Stomach (tissue), 9 donors: ENCODE data around the gene RINL. TPM values are rescaled to one million over a fixed set of nuclear protein-coding genes. Genes with fewer than 3 reads are reported as not detected.
"Not testable (repeated sequence)": the region's sequence is repeated elsewhere in the genome, so short reads cannot be mapped to it uniquely, and the experiment has no call there.

Experiments
- DNase-seq, 2 donors: peaks; one replicate each; pipeline versions ENCODE4 v3.0.0 to v3.0.0-alpha.2; 2013 to 2019
- H3K27ac ChIP-seq, 5 donors: fragments of 200-600 bp in 4 of 5; sonication (generic) in 4 of 5; one replicate each; pipeline ENCODE4 v1.5.1; 2013 to 2019; ENCODE audit warnings: mild to moderate bottlenecking in 1 of 5, moderate library complexity in 1 of 5
- H3K27me3 ChIP-seq, 3 donors: fragments of 200-600 bp; sonication (generic); one replicate each; pipeline ENCODE4 v1.5.1; 2017 to 2019; ENCODE audit warnings: mixed run types in 1 of 3
- H3K36me3 ChIP-seq, 4 donors: fragments of 200-600 bp; sonication (generic); 1 replicate in 3 of 4; 2 replicates in 1 of 4; pipeline ENCODE4 v1.5.1; 2016 to 2019
- H3K4me1 ChIP-seq, 4 donors: fragments of 200-600 bp; sonication (generic); one replicate each; pipeline ENCODE4 v1.5.1; 2016 to 2019
- H3K4me3 ChIP-seq, 4 donors: fragments of 200-600 bp; sonication (generic) in 3 of 4; one replicate each; pipeline ENCODE4 v1.5.1; 2016 to 2019; ENCODE audit warnings: mild to moderate bottlenecking in 1 of 4
- H3K9me3 ChIP-seq, 4 donors: fragments of 200-600 bp; sonication (generic); one replicate each; pipeline ENCODE4 v1.5.1; 2016 to 2019
- EP300 ChIP-seq: sonication (generic); formaldehyde crosslinking; IDR thresholded peaks from one replicate; pipeline ENCODE4 v1.6.1; 2017; ENCODE audit warnings: antibody characterized with exemption
- POLR2A ChIP-seq, 4 donors: fragments of 450-650 bp; IDR thresholded peaks; one replicate each; pipeline ENCODE4 v1.6.1; 2016; ENCODE audit warnings: antibody characterized with exemption in 4 of 4, control low read depth in 2 of 4, mild to moderate bottlenecking in 1 of 4, moderate library complexity in 1 of 4
- POLR2AphosphoS5 ChIP-seq, 3 donors: sonication (generic); formaldehyde crosslinking; IDR thresholded peaks; one replicate each; pipeline ENCODE4 v1.6.1; 2016; ENCODE audit warnings: antibody characterized with exemption in 3 of 3
- WGBS, 5 donors: extraction: QIAGEN DNeasy Blood & Tissue Kit in 3 of 5; methylation state at CpG; one replicate each; pipeline versions ENCODE4 v1.1.5 to v1.1.7; 2013 to 2018; 5-methylcytosine and 5-hydroxymethylcytosine counted together
- intact Hi-C: fragments of 100-400 bp; cut with DNase I; formaldehyde crosslinking; loops from one replicate; pipeline ENCODE4 v1.15.1; 2023; ENCODE audit warnings: low total_unique reads
- polyA plus RNA-seq, 3 donors: library from polyadenylated mRNA; stranded (reverse); fragments of 200-250 nt; gene quantifications; one replicate each; pipeline ENCODE4 v1.2.3, GENCODE V29; 2013
- total RNA-seq, 5 donors: library from RNA; depleted of rRNA; stranded (reverse); fragments of >200 nt; gene quantifications; one replicate each; pipeline versions ENCODE4 v1.1.0 to v1.2.3, GENCODE V29; 2014 to 2016
- TF ChIP-seq, protein P1 (sequence below), 7 experiments: fragments of 450-650 bp in 4 of 7; fragments of 200-600 bp in 3 of 7; sonication (generic) in 3 of 7; IDR thresholded peaks; one replicate each; pipeline ENCODE4 v1.5.1; 2016 to 2019; ENCODE audit warnings: antibody characterized with exemption in 7 of 7, control low read depth in 2 of 7, mild to moderate bottlenecking in 1 of 7
- donor health status: healthy with polysubstance abuse.
- donor health status: Bipolar disorder and iron deficiency.
- donor health status: healthy.

The RINL gene
- total and polyA plus RNA-seq, 8 donors: 1.8 to 10.0 (median 6.9) TPM; not detected in 1

DNA sequence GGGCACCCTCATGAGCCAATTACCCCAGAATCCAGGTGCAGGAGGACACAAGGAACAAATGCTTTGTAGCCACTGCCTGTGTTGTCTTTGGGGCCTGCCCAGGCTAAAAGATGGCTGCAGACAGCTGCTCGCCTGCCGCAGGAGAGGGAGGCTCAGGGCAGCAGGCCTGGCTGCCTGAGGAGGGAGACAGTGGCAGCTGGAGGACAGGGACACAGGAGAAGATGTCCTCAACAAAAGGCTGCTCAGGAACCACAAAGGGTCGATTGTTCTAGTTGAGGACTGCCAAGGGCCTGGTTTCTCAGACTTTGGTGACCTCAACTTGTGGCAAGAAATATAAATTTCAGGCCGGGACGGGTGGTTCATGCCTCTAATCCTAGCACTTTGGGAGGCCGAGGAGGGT, 13.7 kb upstream of the RINL start:
- Histone ChIP-seq H3K9me3 (no peaks in the 10 kb centered on the region), H3K4me1 (peaks cover 0 to 21% (median 3%) of the 10 kb centered on the region in 4 donors), H3K27me3 (no peaks in the 10 kb centered on the region), H3K36me3 (peaks cover 26 to 76% (median 67%) of the 10 kb centered on the region in 4 donors), H3K4me3 (no peak overlapping the region), H3K27ac (no peak overlapping the region)
- TF ChIP-seq POLR2AphosphoS5 (IDR thresholded peaks at IDR 0.05) (no peak), POLR2A (IDR thresholded peaks at IDR 0.05) (no peak), EP300 (no peak)
- TF ChIP-seq, protein P1, sequence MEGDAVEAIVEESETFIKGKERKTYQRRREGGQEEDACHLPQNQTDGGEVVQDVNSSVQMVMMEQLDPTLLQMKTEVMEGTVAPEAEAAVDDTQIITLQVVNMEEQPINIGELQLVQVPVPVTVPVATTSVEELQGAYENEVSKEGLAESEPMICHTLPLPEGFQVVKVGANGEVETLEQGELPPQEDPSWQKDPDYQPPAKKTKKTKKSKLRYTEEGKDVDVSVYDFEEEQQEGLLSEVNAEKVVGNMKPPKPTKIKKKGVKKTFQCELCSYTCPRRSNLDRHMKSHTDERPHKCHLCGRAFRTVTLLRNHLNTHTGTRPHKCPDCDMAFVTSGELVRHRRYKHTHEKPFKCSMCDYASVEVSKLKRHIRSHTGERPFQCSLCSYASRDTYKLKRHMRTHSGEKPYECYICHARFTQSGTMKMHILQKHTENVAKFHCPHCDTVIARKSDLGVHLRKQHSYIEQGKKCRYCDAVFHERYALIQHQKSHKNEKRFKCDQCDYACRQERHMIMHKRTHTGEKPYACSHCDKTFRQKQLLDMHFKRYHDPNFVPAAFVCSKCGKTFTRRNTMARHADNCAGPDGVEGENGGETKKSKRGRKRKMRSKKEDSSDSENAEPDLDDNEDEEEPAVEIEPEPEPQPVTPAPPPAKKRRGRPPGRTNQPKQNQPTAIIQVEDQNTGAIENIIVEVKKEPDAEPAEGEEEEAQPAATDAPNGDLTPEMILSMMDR (IDR thresholded peaks at IDR 0.05): no peak
- no peak for DNase-seq
- intact Hi-C loops: no loop called here
- 89 to 97% (median 92%) methylated on average over 5 to 6 of the region's 6 CpGs for WGBS, 5 donors

DNA sequence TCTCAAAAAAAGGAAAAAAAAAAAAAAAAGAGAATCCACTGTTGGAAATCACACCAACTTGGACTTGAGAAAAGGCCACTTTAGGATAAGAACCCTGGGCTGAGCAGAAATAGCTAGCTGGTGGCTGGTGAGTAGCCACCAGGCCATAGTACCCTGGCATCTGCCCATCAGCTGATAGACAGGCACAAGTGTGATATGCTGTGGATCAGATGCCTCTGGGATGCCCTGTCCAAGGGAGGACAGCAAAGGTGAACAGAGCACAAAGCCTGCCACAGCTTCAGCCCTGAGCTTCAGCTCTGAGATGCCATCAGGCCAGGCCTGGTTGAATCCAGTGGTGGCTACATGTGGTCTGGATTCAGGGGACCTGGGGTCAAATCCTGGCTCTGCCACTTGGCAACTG, 12.6 kb upstream of the RINL start:
- Histone ChIP-seq H3K4me3 (no peak overlapping the region), H3K27me3 (no peaks in the 10 kb centered on the region), H3K36me3 (peaks cover 26 to 76% (median 71%) of the 10 kb centered on the region in 4 donors), H3K27ac (no peak overlapping the region), H3K4me1 (peaks cover 0 to 16% (median 0%) of the 10 kb centered on the region in 4 donors), H3K9me3 (no peaks in the 10 kb centered on the region)
- no peak for TF ChIP-seq EP300
- TF ChIP-seq POLR2A (IDR thresholded peaks at IDR 0.05): no peak
- TF ChIP-seq POLR2AphosphoS5 (IDR thresholded peaks at IDR 0.05): no peak
- TF ChIP-seq, protein P1 (IDR thresholded peaks at IDR 0.05): no peak
- intact Hi-C loops: no loop called here
- no peak for DNase-seq

GRCh38 chr19:38889803-38890202, 11.7 kb upstream of the RINL start:
- 82 to 94% (median 87%) methylated on average over 7 to 8 of the region's 8 CpGs for WGBS, 5 donors
- H3K4me1 ChIP-seq: peaks cover 0 to 7% (median 0%) of the 10 kb centered on the region in 4 donors
- TF ChIP-seq EP300 (no peak), POLR2AphosphoS5 (IDR thresholded peaks at IDR 0.05) (no peak), POLR2A (IDR thresholded peaks at IDR 0.05) (no peak)
- TF ChIP-seq, protein P1 (IDR thresholded peaks at IDR 0.05): no peak
- H3K9me3 ChIP-seq: no peaks in the 10 kb centered on the region
- H3K4me3 ChIP-seq: no peak overlapping the region
- DNase-seq: no peak
- H3K27ac ChIP-seq: no peak overlapping the region
- H3K36me3 ChIP-seq: peaks cover 26 to 80% (median 72%) of the 10 kb centered on the region in 4 donors
- intact Hi-C loops: no loop called here
- H3K27me3 ChIP-seq: no peaks in the 10 kb centered on the region

GRCh38 chr19:38888876-38889275, 10.8 kb upstream of the RINL start:
- Histone ChIP-seq H3K9me3 (no peaks in the 10 kb centered on the region), H3K36me3 (peaks cover 26 to 75% (median 74%) of the 10 kb centered on the region in 4 donors), H3K27ac (no peak overlapping the region), H3K4me3 (no peak overlapping the region), H3K4me1 (peaks cover 0 to 5% (median 0%) of the 10 kb centered on the region in 4 donors), H3K27me3 (no peaks in the 10 kb centered on the region)
- TF ChIP-seq, protein P1 (IDR thresholded peaks at IDR 0.05): no peak
- no peak for TF ChIP-seq POLR2AphosphoS5 (IDR thresholded peaks at IDR 0.05)
- DNase-seq: no peak
- 92 to 97% (median 94%) methylated on average over 17 of the region's 17 CpGs for WGBS, 5 donors
- intact Hi-C loops: no loop called here

DNA sequence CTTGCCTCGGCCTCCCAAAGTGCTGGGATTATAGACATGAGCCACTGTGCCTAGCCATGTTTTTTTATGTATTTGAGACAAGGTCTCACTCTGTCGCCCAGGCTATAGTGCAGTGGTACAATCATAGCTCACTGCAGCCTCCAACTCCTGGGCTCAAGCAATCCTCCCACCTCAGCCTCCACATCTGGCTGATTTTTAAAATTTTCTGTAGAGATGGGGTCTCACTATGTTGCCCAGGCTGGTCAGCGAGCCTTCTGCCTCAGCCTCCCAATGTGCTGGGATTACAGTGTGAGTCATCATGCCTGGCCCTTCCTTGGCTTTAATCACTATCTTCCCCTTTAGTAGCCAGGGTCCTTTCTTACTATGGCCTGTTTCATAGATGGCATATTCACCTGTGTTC, 6.6 kb upstream of the RINL start:
- DNase-seq, H3K27ac ChIP-seq, H3K9me3 ChIP-seq, H3K4me3 ChIP-seq, H3K27me3 ChIP-seq, H3K4me1 ChIP-seq, intact Hi-C loops: not testable (repeated sequence)
- H3K36me3 ChIP-seq: peaks cover 33 to 79% (median 73%) of the 10 kb centered on the region in 4 donors
- WGBS, 5 donors: 92 to 98% (median 96%) methylated on average over 3 of the region's 3 CpGs
